Measurements from ENCODE around the gene IMPA2.
"Not testable (repeated sequence)": the region's sequence is repeated elsewhere in the genome, so short reads cannot be mapped to it uniquely, and the experiment has no call there.

The IMPA2 gene

GRCh38 chr18:12072996-12073395 is 91.7 kb downstream of the IMPA2 start:
- H3K27ac ChIP-seq (ENCODE audit: low read depth, low read length): no peak overlapping the region
- H3K18ac ChIP-seq (ENCODE audit: low read length): no peak overlapping the region
- H4K5ac ChIP-seq (ENCODE audit: low read length): no peak overlapping the region
- no peaks in the 10 kb centered on the region for H3K4me1 ChIP-seq (ENCODE audit: control insufficient read depth, low read depth, low read length)
- no peak overlapping the region for H3K56ac ChIP-seq (ENCODE audit: low read length)
- H3K4me2 ChIP-seq (ENCODE audit: low read length): no peak overlapping the region
- no CpG with 5 or more reads among the region's 1 CpG for WGBS (ENCODE audit: extremely low coverage, insufficient coverage, low lambda C conversion rate)
- H3K4ac ChIP-seq (ENCODE audit: low read depth, low read length): no peak overlapping the region
- H3K9ac ChIP-seq (ENCODE audit: low read length): no peak overlapping the region
- H2BK15ac ChIP-seq (replicated peaks; ENCODE audit: low read depth): no peak overlapping the region
- H2BK5ac ChIP-seq (ENCODE audit: low read length): no peak overlapping the region
- no peak overlapping the region for H2BK120ac ChIP-seq (ENCODE audit: low read depth, low read length)
- H4K8ac ChIP-seq (ENCODE audit: low read depth, low read length): no peak overlapping the region
- no peaks in the 10 kb centered on the region for H3K79me1 ChIP-seq (ENCODE audit: low read length)
- no peak overlapping the region for H3K23ac ChIP-seq (ENCODE audit: low read length)
- H3K4me3 ChIP-seq (ENCODE audit: low read length): no peak overlapping the region
- no peak for DNase-seq
- H2AK5ac ChIP-seq (ENCODE audit: low read length): no peak overlapping the region
- H3K36me3 ChIP-seq (ENCODE audit: control insufficient read depth, insufficient read depth, low read length): no peaks in the 10 kb centered on the region
- no peaks in the 10 kb centered on the region for H3K79me2 ChIP-seq (ENCODE audit: control insufficient read depth, insufficient read depth, low read length)
- no peaks in the 10 kb centered on the region for H3K27me3 ChIP-seq (ENCODE audit: insufficient read depth, low read length, poor library complexity)

GRCh38 chr18:12074736-12075135 is 93.4 kb downstream of the IMPA2 start:
- Histone ChIP-seq H4K8ac (ENCODE audit: low read depth, low read length) (no peak overlapping the region), H3K18ac (ENCODE audit: low read length) (no peak overlapping the region), H3K79me1 (ENCODE audit: low read length) (no peaks in the 10 kb centered on the region), H4K5ac (ENCODE audit: low read length) (no peak overlapping the region), H2AK5ac (ENCODE audit: low read length) (no peak overlapping the region), H3K36me3 (ENCODE audit: control insufficient read depth, insufficient read depth, low read length) (no peaks in the 10 kb centered on the region), H3K27ac (ENCODE audit: low read depth, low read length) (no peak overlapping the region), H3K27me3 (ENCODE audit: insufficient read depth, low read length, poor library complexity) (no peaks in the 10 kb centered on the region), H3K4ac (ENCODE audit: low read depth, low read length) (no peak overlapping the region), H3K4me3 (ENCODE audit: low read length) (no peak overlapping the region), H2BK120ac (ENCODE audit: low read depth, low read length) (no peak overlapping the region), H2BK15ac (replicated peaks; ENCODE audit: low read depth) (no peak overlapping the region), H3K4me2 (ENCODE audit: low read length) (no peak overlapping the region), H3K56ac (ENCODE audit: low read length) (no peak overlapping the region), H3K9ac (ENCODE audit: low read length) (no peak overlapping the region), H2BK5ac (ENCODE audit: low read length) (no peak overlapping the region), H3K4me1 (ENCODE audit: control insufficient read depth, low read depth, low read length) (no peaks in the 10 kb centered on the region), H3K23ac (ENCODE audit: low read length) (no peak overlapping the region), H3K79me2 (ENCODE audit: control insufficient read depth, insufficient read depth, low read length) (no peaks in the 10 kb centered on the region)
- WGBS (ENCODE audit: extremely low coverage, insufficient coverage, low lambda C conversion rate): no CpG with 5 or more reads among the region's 3 CpGs
- DNase-seq: no peak

GRCh38 chr18:12076424-12077140 is 95.3 kb downstream of the IMPA2 start:
- H3K23ac ChIP-seq (ENCODE audit: low read length): no peak overlapping the region
- peak overlapping the region; percentile 89 for H4K8ac ChIP-seq (ENCODE audit: low read depth, low read length)
- H4K5ac ChIP-seq (ENCODE audit: low read length): no peak overlapping the region
- H3K18ac ChIP-seq (ENCODE audit: low read length): no peak overlapping the region
- WGBS (ENCODE audit: extremely low coverage, insufficient coverage, low lambda C conversion rate): no CpG with 5 or more reads among the region's 59 CpGs
- H3K36me3 ChIP-seq (ENCODE audit: control insufficient read depth, insufficient read depth, low read length): no peaks in the 10 kb centered on the region
- no peaks in the 10 kb centered on the region for H3K79me1 ChIP-seq (ENCODE audit: low read length)
- no peaks in the 10 kb centered on the region for H3K27me3 ChIP-seq (ENCODE audit: insufficient read depth, low read length, poor library complexity)
- peak; percentile 30 for DNase-seq
- H2AK5ac ChIP-seq (ENCODE audit: low read length): no peak overlapping the region
- H3K9ac ChIP-seq (ENCODE audit: low read length): no peak overlapping the region
- H3K4me2 ChIP-seq (ENCODE audit: low read length): no peak overlapping the region
- H3K27ac ChIP-seq (ENCODE audit: low read depth, low read length): no peak overlapping the region
- no peaks in the 10 kb centered on the region for H3K4me1 ChIP-seq (ENCODE audit: control insufficient read depth, low read depth, low read length)
- no peak overlapping the region for H2BK5ac ChIP-seq (ENCODE audit: low read length)
- H3K79me2 ChIP-seq (ENCODE audit: control insufficient read depth, insufficient read depth, low read length): no peaks in the 10 kb centered on the region
- H2BK120ac ChIP-seq (ENCODE audit: low read depth, low read length): no peak overlapping the region
- no peak overlapping the region for H3K4me3 ChIP-seq (ENCODE audit: low read length)
- H3K4ac ChIP-seq (ENCODE audit: low read depth, low read length): no peak overlapping the region
- no peak overlapping the region for H2BK15ac ChIP-seq (replicated peaks; ENCODE audit: low read depth)
- H3K56ac ChIP-seq (ENCODE audit: low read length): peak overlapping the region; percentile 15

GRCh38 chr18:12077994-12078393 is 96.7 kb downstream of the IMPA2 start:
- not testable (repeated sequence) for H3K4ac ChIP-seq (ENCODE audit: low read depth, low read length); H4K5ac ChIP-seq (ENCODE audit: low read length)
- WGBS (ENCODE audit: extremely low coverage, insufficient coverage, low lambda C conversion rate): no CpG with 5 or more reads among the region's 4 CpGs

GRCh38 chr18:12079491-12080237 is 98.4 kb downstream of the IMPA2 start:
- no peaks in the 10 kb centered on the region for H3K4me1 ChIP-seq (ENCODE audit: control insufficient read depth, low read depth, low read length)
- no CpG with 5 or more reads among the region's 6 CpGs for WGBS (ENCODE audit: extremely low coverage, insufficient coverage, low lambda C conversion rate)
- H3K56ac ChIP-seq (ENCODE audit: low read length): no peak overlapping the region
- H3K79me2 ChIP-seq (ENCODE audit: control insufficient read depth, insufficient read depth, low read length): no peaks in the 10 kb centered on the region
- no peak overlapping the region for H2BK15ac ChIP-seq (replicated peaks; ENCODE audit: low read depth)
- no peak overlapping the region for H3K27ac ChIP-seq (ENCODE audit: low read depth, low read length)
- H3K23ac ChIP-seq (ENCODE audit: low read length): no peak overlapping the region
- no peak for DNase-seq
- no peak overlapping the region for H3K18ac ChIP-seq (ENCODE audit: low read length)
- H3K36me3 ChIP-seq (ENCODE audit: control insufficient read depth, insufficient read depth, low read length): no peaks in the 10 kb centered on the region
- no peak overlapping the region for H4K8ac ChIP-seq (ENCODE audit: low read depth, low read length)
- H2BK5ac ChIP-seq (ENCODE audit: low read length): no peak overlapping the region
- H4K5ac ChIP-seq (ENCODE audit: low read length): no peak overlapping the region
- H3K4me3 ChIP-seq (ENCODE audit: low read length): no peak overlapping the region
- no peaks in the 10 kb centered on the region for H3K79me1 ChIP-seq (ENCODE audit: low read length)
- no peaks in the 10 kb centered on the region for H3K27me3 ChIP-seq (ENCODE audit: insufficient read depth, low read length, poor library complexity)
- H2BK120ac ChIP-seq (ENCODE audit: low read depth, low read length): no peak overlapping the region
- no peak overlapping the region for H3K4ac ChIP-seq (ENCODE audit: low read depth, low read length)
- H2AK5ac ChIP-seq (ENCODE audit: low read length): no peak overlapping the region
- no peak overlapping the region for H3K4me2 ChIP-seq (ENCODE audit: low read length)
- no peak overlapping the region for H3K9ac ChIP-seq (ENCODE audit: low read length)

More at GRCh38 chr18:12077994-12078393, 96.7 kb downstream of the IMPA2 start:
- H3K79me1 ChIP-seq (ENCODE audit: low read length); H3K23ac ChIP-seq (ENCODE audit: low read length); H3K4me1 ChIP-seq (ENCODE audit: control insufficient read depth, low read depth, low read length); H3K9ac ChIP-seq (ENCODE audit: low read length); H3K56ac ChIP-seq (ENCODE audit: low read length); H3K18ac ChIP-seq (ENCODE audit: low read length); H3K4me2 ChIP-seq (ENCODE audit: low read length); H4K8ac ChIP-seq (ENCODE audit: low read depth, low read length); H2BK120ac ChIP-seq (ENCODE audit: low read depth, low read length); H3K79me2 ChIP-seq (ENCODE audit: control insufficient read depth, insufficient read depth, low read length); H2BK5ac ChIP-seq (ENCODE audit: low read length); H2AK5ac ChIP-seq (ENCODE audit: low read length); H3K27ac ChIP-seq (ENCODE audit: low read depth, low read length); H3K4me3 ChIP-seq (ENCODE audit: low read length); H2BK15ac ChIP-seq (replicated peaks; ENCODE audit: low read depth); H3K36me3 ChIP-seq (ENCODE audit: control insufficient read depth, insufficient read depth, low read length); DNase-seq; H3K27me3 ChIP-seq (ENCODE audit: insufficient read depth, low read length, poor library complexity): not testable (repeated sequence)
